ENCODE data around the gene NCS1. TPM values are rescaled to one million over a fixed set of nuclear protein-coding genes. Genes with fewer than 3 reads are reported as not detected.
A peak's percentile ranks its signal among the peaks of the same experiment; 100 is the strongest.

Gene NCS1
- total RNA-seq, 1 donor from 2014 or later: 44.8 TPM

- DNase-seq (ENCODE audit: low spot score in 2 of 2, unreplicated experiment in 2 of 2): no peak
- Mint-ChIP-seq H3K27me3 (ENCODE audit: low read depth) (no peaks in the 10 kb centered on the region), H3K9me3 (no peaks in the 10 kb centered on the region), H3K36me3 (peaks cover 5% of the 10 kb centered on the region), H3K4me3 (no peak overlapping the region), H3K4me1 (peaks cover 24% of the 10 kb centered on the region), H3K27ac (no peak overlapping the region)
- TF ChIP-seq, protein P1, sequence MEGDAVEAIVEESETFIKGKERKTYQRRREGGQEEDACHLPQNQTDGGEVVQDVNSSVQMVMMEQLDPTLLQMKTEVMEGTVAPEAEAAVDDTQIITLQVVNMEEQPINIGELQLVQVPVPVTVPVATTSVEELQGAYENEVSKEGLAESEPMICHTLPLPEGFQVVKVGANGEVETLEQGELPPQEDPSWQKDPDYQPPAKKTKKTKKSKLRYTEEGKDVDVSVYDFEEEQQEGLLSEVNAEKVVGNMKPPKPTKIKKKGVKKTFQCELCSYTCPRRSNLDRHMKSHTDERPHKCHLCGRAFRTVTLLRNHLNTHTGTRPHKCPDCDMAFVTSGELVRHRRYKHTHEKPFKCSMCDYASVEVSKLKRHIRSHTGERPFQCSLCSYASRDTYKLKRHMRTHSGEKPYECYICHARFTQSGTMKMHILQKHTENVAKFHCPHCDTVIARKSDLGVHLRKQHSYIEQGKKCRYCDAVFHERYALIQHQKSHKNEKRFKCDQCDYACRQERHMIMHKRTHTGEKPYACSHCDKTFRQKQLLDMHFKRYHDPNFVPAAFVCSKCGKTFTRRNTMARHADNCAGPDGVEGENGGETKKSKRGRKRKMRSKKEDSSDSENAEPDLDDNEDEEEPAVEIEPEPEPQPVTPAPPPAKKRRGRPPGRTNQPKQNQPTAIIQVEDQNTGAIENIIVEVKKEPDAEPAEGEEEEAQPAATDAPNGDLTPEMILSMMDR (IDR thresholded peaks at IDR 0.05; ENCODE audit: unreplicated experiment): no peak
Measured at GRCh38 chr9:130204959-130205358, 32.8 kb downstream of the NCS1 start.

DNA sequence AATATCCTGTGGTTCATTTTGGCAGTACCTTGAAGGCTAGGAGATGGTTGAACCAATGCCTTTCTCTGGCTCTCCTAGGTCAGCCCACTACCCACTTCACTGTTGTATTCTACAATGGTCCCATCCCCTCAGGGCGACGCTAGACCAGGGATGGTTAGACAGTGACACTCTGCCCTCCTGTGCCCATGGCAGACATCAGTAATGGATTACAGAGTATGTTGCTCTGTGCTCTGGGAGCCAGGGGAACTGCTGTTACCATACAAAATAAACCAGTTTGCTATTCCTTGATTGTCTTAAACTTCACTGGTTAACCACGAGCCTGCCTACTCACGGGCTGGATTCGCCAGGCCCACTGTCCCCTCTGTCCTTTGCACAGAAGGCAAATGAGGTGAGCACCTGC is 33.7 kb downstream of the NCS1 start:
- Mint-ChIP-seq H3K27me3 (ENCODE audit: low read depth) (no peaks in the 10 kb centered on the region), H3K27ac (no peak overlapping the region), H3K36me3 (peaks cover 5% of the 10 kb centered on the region), H3K4me1 (peaks cover 26% of the 10 kb centered on the region), H3K4me3 (no peak overlapping the region), H3K9me3 (no peaks in the 10 kb centered on the region)
- DNase-seq (ENCODE audit: low spot score in 2 of 2, unreplicated experiment in 2 of 2): no peak
- TF ChIP-seq, protein P1 (IDR thresholded peaks at IDR 0.05; ENCODE audit: unreplicated experiment): no peak

GRCh38 chr9:130206579-130206978 is 34.4 kb downstream of the NCS1 start:
- Mint-ChIP-seq H3K9me3 (no peaks in the 10 kb centered on the region), H3K4me3 (no peak overlapping the region), H3K4me1 (peaks cover 21% of the 10 kb centered on the region), H3K27ac (no peak overlapping the region), H3K36me3 (peaks cover 3% of the 10 kb centered on the region), H3K27me3 (ENCODE audit: low read depth) (no peaks in the 10 kb centered on the region)
- TF ChIP-seq, protein P1 (IDR thresholded peaks at IDR 0.05; ENCODE audit: unreplicated experiment): no peak
- no peak for DNase-seq (ENCODE audit: low spot score in 2 of 2, unreplicated experiment in 2 of 2)

DNA sequence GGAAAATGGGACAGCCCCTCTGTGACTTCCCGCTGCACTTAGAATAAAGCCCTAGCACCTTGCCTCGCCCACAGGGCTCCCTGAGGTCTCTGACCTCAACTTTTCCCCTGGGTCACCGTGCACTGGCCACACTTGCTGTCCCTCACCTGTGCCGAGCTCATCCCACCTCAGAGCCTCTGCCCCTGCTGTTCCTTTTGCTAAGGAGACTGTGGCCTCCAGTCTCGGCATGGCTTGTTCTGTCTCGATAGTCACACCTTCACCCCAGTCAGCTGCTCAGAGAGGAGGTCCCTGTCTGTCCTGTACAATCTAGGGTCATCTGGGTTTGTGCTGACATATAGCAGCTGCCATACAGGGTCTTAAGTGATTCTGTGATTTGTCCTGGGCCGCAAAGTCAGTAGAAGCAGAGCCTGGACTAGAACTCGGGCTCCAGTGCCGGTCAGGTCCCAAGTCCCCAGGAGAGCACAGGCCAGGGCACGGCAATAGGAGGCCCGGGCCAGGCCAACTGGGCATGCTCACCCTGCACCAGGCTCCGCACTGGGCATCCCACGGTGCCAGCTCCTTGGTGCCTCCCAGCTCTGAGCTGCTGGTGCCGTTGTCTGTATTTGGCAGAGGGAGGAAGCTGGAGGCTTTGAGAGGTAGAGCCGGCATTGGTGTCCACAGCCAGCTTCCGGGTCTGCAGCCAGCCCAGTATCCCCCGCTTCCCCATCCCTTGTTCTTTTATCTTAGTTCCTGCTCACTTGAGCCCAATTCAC is 35.2 kb downstream of the NCS1 start:
- Mint-ChIP-seq H3K9me3 (no peaks in the 10 kb centered on the region), H3K4me3 (no peak overlapping the region), H3K36me3 (no peaks in the 10 kb centered on the region), H3K27ac (no peak overlapping the region), H3K27me3 (ENCODE audit: low read depth) (no peaks in the 10 kb centered on the region), H3K4me1 (peaks cover 25% of the 10 kb centered on the region)
- DNase-seq (ENCODE audit: low spot score in 2 of 2, unreplicated experiment in 2 of 2): no peak
- TF ChIP-seq, protein P1 (IDR thresholded peaks at IDR 0.05; ENCODE audit: unreplicated experiment): no peak

- H3K4me1 Mint-ChIP-seq: peaks cover 29% of the 10 kb centered on the region
- no peak for DNase-seq (ENCODE audit: low spot score in 2 of 2, unreplicated experiment in 2 of 2)
- TF ChIP-seq, protein P1 (IDR thresholded peaks at IDR 0.05; ENCODE audit: unreplicated experiment): no peak
- H3K9me3 Mint-ChIP-seq: no peaks in the 10 kb centered on the region
- H3K4me3 Mint-ChIP-seq: peak overlapping the region; percentile 41
- peak overlapping the region; percentile 93 for H3K27ac Mint-ChIP-seq
- H3K27me3 Mint-ChIP-seq (ENCODE audit: low read depth): no peaks in the 10 kb centered on the region
- no peaks in the 10 kb centered on the region for H3K36me3 Mint-ChIP-seq
Measured at GRCh38 chr9:130208600-130209347, 36.6 kb downstream of the NCS1 start.

Data from mesothelial cell of epicardium (in vitro differentiated cells).